T follicular helper cell (primary cell): ENCODE results near the gene TSEN34.
"Not testable (repeated sequence)": the region's sequence is repeated elsewhere in the genome, so short reads cannot be mapped to it uniquely, and the experiment has no call there.

Source experiments
- DNase-seq: peaks from one replicate; pipeline ENCODE4 v3.0.0-alpha.2; 2020; ENCODE audit warnings: low read depth

TSEN34 gene

DNA sequence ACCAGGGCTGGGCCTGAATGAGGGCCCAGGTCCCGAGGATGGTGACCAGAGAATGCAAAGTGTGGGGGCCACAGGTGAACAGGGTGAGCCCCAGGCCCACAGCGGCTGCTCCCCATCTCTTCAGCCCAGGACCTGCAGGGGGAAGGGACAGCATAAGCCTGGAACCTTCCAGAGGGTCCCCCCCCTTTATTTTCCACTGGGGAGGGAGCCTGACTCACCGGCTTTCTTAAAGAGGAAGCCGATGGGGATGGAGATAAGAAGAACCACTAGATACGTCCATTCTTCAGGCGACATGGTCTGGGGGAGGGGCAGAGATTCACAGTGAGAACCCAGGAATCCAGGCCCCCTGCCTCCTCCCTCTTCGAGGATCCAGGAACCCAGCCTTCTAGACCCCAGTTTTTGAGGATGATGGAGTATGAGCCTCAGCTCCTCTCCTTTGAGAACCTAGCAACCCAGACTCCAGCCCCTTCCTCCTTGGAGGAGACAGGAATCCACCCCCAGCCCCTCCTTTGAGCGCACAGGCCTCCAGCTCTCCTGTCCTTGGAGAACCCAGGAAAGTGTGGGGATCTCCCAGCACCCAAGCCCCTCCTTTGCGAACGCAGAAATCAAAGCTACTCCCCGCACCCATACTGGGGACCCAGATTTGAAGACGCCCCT lies 2.8 kb upstream of the TSEN34 start:
- DNase-seq, result peak; percentile 44

DNA sequence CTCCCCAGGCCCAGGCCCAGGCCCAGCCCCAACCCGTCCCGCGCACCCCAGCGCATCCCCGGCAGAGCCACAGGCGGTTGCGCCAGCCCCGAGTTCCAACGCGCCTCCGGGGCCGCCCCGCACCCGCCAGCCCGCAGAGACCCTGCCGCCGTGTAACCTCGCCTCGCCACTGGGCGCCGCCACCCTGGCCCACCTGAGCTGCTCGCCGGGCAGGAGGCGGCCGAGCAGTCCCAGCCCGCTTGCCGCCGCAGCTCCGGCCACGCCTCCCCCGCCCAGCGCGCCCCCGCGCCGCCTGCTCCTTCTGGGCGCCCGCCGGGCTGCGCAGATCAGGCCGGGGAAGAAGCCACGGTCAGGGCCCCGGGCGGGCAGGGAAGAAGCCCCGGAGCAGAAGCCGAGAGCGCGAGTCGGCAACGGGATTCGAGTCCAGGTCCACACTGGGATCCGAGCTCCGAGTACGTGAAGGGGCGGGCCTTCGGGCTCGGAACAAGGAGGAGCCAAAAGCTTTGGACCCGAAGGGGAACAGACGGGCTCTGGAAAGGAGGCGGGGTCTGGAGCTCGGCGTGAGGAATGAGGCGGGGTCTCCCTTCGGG lies 1.9 kb upstream of the TSEN34 start, which contains the start of gene MBOAT7:
MBOAT7 (minus strand) TSS at position 436 of the 590 bp plus-strand sequence. CDS start 1,072 bp downstream, outside the sequence.
- peak; percentile 32 for DNase-seq

DNA sequence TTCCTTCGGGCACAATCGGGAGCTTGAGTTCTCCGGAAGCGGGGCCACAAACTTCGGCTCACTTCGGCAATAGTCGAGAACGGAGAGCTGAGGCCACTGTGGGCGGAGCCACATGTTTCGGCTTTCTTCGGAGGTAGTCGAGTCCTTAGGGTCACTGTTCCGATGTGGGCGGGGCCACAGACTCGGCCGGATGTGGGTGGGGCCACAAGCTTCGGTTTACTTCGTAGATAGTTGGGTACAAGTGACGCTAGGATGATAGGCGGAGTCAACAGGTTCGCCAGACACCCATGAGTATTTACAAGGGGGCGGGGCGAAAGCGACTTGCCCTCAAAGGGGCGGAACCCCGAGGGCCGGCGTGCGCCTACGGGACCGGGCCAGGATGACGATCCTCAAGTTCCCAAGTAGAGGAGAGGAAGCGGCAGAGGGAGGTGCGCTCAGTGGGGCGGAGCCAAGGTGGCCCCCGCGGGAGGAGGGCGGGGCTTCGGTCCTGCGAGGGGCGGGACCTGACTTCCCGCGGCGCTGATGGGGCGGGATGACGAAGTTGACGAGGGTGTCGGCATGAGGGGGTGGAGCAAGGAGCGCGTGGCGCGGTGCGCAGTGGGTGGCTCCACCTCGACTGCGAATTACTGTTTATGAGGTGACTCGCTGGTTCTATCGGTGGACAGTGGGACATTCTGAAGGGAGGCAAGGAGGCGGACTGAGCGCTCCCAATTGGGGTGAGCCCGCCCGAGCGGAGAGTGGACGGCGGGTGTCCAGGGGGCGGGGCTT lies 1.2 kb upstream of the TSEN34 start:
- DNase-seq, result peak; percentile 100

DNA sequence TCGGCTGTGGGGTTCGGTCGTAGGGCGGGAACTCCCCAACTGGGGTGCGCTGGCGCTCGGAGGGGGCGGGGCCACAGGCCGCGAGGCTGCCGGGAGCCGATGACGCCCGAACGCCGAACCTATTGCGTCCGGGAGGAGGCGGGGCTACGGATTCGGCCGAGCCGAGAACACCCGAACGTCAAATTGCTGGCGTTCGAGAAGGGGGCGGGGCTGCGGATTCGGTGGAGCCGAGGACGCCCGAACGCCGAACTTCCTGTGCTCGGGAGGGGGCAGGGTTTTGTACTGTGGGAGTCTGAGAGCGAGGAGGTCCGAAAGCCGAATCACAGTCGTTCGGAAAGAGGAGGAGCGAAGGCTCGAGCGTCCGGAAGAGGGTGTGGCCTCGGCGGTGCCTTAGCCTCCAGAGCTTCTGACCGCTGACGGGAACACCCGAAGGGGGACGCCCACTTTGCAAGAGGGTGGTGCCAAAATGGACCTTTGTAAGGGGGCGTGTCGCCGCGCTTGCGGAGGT lies 551 bp upstream of the TSEN34 start:
- peak; percentile 100 for DNase-seq

DNA sequence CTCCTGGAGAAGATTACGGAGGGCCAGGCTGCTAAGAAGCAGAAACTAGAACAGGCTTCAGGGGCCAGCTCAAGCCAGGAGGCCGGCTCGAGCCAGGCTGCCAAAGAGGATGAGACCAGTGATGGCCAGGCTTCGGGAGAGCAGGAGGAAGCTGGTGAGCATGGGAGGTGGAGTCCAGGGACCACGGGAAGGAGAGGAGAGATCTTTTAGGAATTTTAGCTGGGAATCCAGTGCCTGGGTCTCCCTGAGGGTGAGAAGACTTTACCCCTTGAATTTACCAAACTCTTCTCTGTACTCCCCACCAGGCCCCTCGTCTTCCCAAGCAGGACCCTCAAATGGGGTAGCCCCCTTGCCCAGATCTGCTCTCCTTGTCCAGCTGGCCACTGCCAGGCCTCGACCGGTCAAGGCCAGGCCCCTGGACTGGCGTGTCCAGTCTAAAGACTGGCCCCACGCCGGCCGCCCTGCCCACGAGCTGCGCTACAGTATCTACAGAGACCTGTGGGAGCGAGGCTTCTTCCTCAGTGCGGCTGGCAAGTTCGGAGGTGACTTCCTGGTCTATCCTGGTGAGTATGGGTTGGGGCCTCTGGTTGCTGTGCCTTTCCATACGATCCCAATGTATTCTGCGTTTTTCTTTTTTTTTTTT lies 824 bp downstream of the TSEN34 start:
- no peak for DNase-seq

DNA sequence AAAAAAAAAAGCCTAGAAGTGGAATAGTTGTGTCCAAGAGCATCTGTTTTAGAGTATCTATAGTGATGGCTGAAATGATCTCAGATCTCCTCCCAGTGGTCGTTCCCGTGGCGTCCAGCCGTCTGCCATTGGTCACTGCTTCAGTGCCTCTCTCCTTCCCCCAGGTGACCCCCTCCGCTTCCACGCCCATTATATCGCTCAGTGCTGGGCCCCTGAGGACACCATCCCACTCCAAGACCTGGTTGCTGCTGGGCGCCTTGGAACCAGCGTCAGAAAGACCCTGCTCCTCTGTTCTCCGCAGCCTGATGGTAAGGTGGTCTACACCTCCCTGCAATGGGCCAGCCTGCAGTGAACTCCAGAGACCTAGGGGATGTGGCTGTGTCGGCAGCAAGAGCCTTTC lies 1.9 kb downstream of the TSEN34 start:
- no peak for DNase-seq

DNA sequence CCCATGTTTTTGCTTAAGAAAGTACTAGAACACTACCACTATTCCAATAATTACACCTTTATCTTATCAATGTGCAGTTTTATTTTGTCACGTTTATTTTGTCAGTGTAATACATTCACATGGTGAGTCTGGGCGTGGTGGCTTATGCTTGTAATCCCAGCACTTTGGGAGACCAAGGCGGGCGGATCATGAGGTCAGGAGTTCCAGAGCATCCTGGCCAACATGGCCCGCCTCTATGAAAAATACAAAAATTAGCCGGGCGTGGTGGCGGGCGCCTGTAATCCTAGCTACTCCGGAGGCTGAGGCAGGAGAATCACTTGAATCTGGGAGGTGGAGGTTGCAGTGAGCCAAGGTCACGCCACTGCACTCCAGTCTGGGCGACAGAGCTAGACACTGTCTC lies 3.4 kb downstream of the TSEN34 start:
- not testable (repeated sequence) for DNase-seq

DNA sequence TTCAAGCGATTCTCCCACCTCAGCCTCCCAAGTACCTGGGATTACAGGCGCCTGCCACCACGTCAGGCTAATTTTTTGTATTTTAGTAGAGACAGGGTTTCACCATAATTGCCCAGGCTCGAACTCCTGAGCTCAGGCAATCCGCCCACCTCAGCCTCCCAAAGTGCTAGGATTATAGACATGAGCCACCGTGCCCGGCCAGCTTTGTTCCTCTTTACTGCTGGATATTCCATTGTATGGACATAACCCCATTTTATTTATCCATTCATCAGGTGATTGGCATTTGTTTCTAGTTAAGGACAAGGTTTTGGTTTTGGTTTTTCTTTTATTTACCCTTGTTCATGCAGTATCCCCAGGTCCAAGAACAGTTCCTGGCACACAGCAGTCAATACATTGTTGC lies 5.4 kb downstream of the TSEN34 start:
- DNase-seq, result no peak

DNA sequence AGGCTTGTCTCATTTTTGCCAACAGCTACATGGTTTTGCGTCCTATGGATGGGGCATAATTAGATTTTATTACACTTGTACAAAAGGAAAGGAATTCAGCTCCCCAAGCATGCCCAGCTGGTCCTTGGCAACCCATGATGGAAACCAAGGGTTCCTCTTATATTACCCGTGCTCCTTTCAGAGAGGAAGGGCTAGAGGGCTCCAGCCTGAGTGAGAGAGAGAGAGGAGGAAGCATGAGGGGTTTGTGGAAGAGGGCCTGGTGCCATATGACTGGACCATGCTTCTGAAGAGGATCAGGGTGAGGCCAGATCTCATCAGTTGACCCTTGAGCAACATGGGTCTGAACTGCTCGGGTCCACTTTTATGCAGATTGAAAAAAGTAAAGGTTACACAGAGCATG lies 6.0 kb downstream of the TSEN34 start:
- DNase-seq, result no peak

DNA sequence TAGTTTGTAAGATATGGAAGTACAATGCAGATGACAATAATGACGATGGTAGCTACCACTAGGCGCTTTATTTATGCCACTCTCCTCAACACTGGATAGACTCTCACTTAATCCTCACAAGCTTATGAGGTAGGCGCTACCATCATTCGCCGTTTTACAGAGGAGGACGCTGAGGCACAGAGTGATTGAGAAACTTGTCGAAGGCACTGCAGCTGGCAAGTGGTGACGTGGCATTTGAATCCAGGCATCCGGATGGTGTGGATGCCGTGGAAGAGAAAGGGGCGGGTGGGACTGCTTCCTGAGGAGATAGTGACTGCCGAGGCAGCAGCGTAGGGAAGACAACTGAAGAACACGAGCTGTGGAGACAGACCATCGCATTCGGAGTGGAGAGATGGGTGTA lies 8.3 kb downstream of the TSEN34 start:
- DNase-seq, result no peak

DNA sequence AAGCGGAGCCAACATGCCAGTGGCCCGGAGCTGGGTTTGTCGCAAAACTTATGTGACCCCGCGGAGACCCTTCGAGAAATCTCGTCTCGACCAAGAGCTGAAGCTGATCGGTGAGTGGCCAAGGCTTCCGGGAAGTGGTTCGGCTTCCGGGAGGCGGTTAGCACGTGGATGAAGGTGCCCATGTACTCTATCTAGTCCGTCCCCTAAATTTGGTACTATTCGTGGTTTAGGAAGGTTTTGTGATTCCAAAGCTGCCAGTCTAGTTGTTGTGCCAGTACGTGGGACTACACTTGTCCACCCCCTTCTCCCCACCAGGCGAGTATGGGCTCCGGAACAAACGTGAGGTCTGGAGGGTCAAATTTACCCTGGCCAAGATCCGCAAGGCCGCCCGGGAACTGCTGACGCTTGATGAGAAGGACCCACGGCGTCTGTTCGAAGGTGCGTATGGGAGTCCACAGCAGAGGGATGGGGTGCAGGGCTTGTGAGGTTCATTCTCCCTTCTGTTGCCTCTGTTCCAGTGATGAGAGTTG lies 10.1 kb downstream of the TSEN34 start:
- DNase-seq, result no peak

DNA sequence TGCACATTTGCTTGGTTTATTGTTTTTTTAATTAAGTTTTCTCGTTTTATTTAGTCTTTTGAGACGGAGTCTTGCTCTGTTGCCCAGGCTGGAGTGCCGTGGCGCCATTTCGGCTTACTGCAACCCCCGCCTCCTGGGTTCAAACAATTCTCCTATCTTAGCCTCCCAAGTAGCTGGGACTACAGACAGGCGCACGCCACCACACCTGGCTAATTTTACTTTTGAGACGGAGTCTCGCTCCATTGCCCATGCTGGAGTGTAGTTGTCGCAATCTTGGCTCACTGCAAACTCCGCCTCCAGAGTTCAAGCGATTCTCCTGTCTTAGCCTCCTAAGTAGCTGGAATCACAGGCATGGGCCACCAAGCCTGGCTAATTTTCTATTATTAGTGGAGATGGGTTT lies 10.9 kb downstream of the TSEN34 start:
- no peak for DNase-seq

DNA sequence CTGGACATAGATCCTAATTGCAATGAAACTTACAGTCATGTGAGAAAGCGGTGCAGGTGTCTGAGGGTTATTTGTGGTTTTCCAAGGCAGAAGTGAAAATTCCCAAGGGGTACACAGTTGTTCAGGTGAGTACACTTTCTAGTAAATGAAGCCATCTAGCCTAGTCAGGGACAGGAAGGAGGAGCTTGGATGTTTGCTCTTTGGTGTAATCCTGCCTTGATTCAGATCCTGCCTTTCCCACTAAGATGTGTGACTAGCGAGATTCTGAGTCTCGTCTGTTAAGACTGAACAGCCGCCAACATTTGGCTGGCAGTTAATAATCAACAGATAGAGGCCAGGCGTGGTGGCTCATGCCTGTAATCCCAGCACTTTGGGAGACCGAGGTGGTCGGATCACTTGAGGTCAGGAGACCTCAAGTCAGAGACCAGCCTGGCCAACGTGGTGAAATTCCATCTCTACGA lies 12.1 kb downstream of the TSEN34 start:
- DNase-seq, result no peak

DNA sequence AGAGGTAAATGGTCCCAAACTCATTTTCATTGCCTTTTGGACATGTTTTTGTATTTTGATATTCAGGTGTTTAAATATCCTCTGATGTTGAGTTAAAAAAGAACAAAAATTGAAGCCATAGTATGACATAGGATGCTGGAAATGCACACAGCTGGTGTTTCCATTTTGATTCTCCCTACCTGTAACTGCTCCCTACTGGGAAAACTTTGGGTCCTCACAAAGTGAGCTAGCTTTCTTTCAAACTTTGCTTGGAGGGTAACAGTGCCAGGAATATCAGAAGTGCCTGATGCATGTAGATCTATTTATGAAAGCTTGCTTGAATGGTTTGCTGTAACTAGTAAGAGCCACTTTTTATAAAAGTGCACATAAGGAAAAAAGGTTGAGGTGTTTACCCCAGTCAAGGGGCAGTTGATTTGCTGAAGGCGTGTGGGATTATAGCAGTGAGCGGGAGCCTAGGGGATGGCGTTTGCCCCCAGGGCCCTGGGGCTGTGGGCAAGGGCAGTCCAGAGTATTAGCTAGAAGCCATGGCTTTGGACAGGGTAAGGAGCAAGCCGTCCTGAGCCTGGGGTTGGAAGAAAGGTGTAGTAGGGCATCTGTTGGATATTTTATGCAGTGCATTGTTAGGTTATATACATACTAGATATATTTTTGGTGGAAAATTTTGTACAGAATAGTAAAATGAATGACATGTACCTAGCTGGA lies 13.8 kb downstream of the TSEN34 start:
- no peak for DNase-seq

DNA sequence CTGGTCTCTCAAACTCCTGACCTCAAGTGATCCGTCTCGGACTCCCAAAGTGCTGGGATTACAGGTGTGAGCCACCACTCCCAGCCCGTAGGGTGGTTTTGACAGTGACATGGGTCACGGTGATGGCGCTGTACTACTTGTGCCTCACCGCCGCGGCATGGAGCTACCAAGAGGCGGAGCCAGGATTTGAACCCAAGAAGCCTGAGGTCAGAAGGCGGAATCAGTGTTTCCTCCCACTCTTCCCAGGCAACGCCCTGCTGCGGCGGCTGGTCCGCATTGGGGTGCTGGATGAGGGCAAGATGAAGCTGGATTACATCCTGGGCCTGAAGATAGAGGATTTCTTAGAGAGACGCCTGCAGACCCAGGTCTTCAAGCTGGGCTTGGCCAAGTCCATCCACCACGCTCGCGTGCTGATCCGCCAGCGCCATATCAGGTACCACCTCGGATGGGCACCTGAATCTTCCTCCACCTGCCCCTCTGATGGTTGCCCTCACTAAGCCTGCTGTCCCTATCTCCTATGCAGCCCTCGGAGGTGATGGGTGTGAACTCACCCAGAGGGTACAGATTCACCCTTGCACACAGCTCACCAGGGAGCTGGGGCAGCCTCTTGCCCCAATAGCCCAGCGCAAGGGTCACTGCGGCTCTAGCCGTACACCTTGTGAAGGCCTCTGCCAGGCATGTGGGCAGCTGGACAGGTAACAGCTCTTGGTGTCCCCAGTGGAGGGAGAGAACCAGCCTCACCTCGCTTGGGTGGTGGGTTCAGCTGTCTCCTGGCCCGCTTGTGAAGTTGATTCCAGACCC lies 15.1 kb downstream of the TSEN34 start:
- no peak for DNase-seq

DNA sequence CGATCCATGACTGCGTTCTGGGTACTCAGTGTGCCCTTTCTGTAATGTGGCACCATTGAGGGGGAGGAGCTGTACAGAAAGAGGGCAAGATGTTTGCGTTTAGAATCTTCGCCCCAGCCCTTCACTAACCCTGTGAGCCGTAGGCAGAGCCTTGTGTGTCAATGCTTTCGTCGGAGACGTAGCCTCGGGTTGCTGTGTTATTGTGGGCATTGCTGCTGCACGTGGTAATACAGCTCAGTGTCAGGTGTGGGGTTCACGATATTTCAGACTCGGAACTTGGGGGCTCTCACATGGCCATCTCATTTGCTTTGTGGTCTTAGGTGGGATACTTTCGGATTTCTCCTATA lies 15.7 kb downstream of the TSEN34 start:
- no peak for DNase-seq

DNA sequence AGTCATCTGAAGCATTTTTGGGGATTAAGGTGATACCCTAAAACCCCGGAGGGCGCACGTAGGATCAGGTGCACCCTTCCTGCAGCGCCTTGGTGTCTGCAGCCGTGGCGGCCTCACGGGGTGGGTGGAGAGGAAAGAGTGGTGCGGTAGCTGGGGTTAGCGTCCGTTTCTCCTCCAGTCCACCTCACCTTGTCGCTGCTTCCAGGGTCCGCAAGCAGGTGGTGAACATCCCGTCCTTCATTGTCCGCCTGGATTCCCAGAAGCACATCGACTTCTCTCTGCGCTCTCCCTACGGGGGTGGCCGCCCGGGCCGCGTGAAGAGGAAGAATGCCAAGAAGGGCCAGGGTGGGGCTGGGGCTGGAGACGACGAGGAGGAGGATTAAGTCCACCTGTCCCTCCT lies 16.1 kb downstream of the TSEN34 start:
- DNase-seq, result not testable (repeated sequence)

DNA sequence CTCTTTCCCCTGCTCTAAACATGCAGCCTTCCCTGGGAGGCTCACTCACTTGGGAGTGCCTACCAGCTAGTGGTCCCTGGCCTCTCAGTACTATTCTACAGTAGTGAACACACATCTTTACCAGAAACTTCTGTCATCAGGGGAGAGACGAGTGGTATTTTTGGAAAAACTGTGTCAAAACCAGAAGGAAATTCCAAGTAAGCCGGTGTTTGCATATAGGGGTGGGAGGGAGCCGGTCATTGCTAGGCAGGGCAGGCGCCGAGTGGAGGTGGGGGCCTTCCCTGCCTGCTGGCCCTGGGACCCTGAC lies 16.5 kb downstream of the TSEN34 start:
- DNase-seq, result no peak

DNA sequence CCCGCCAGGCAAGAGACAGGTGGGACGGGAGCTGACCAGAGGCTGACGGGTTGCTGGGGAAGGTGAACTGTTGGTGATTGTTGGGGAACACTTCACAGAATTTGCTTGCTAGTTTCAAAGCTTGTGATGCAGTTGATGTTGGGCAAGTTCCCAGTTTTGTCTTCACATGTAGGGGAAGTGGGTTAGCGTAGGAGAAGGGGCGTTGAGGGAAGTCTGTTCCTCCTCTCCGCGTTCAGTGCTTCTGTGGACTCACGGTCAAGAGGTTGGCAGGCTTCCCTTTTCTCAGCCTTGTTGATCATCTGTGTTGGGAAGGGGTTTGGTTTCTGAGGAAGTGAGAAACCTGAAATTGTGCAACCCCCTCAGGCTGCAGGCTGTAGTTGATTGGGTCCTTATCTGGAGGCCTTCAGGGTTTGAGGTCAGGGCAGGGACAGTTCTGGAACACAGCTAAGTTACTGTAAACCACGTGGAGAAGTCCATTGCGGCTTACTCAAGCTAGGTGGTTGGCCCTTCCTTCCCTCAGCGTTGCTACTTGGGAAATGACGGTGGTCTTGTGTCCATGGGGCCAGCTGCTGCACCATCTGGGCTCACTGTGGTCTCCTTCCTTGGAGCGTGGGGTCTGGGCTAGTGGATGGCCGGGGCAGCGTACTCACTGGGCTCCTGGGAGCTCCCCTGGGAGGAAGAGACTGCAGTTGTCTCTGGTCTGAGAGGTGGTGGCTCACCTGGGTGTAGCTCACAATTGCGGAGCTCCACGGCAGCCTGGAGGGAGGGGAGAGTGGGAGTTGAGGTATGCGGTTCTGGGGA lies 17.1 kb downstream of the TSEN34 start:
- no peak for DNase-seq

DNA sequence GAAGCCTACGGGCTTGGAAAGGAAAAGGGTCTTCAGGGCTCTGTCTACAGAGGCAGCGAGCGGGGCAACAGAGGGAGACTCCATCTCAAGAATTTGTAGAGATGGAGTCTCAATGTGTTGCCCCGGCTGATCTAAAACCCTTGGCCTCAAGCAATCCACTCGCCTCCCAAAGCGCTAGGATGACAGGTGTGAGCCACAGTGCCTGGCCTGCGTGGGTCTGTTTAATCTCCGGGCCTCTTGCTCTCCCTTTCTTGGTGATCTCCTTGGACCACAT lies 17.6 kb downstream of the TSEN34 start:
- no peak for DNase-seq
